Neural crest cell (in vitro differentiated cells): ENCODE data around the gene SAP30BP. TPM values are rescaled to one million over a fixed set of nuclear protein-coding genes. Genes with fewer than 3 reads are reported as not detected.

Experiments
- DNase-seq: peaks from one replicate; pipeline ENCODE4 v3.0.0; 2021; ENCODE audit warnings: low read depth, mixed read lengths, low spot score
- H3K27ac Mint-ChIP-seq: one replicate; pipeline ENCODE4 v1.8.0; 2021; ENCODE audit warnings: mild to moderate bottlenecking, mixed read lengths; ENCODE audit not compliant: unreplicated experiment
- H3K27me3 Mint-ChIP-seq: 2 replicates; pipeline ENCODE4 v1.8.0; 2021; ENCODE audit warnings: low read depth, mild to moderate bottlenecking, mixed read lengths
- H3K36me3 Mint-ChIP-seq: 2 replicates; pipeline ENCODE4 v1.8.0; 2021; ENCODE audit warnings: low read depth, mild to moderate bottlenecking, mixed read lengths
- H3K4me1 Mint-ChIP-seq: 2 replicates; pipeline ENCODE4 v1.8.0; 2021; ENCODE audit warnings: mixed read lengths
- H3K4me3 Mint-ChIP-seq: one replicate; pipeline ENCODE4 v1.8.0; 2021; ENCODE audit warnings: mild to moderate bottlenecking, mixed read lengths
- H3K9me3 Mint-ChIP-seq: 2 replicates; pipeline ENCODE4 v1.8.0; 2021; ENCODE audit warnings: mixed read lengths
- total RNA-seq: library from RNA; stranded (reverse); gene quantifications from 2 replicates; pipeline ENCODE4 v1.2.1, GENCODE V29; 2021
- TF ChIP-seq, protein P1 (sequence below): fragments of 200-600 bp; sonication (generic); conservative IDR thresholded peaks from 2 replicates; pipeline ENCODE4 v1.5.0; 2021; ENCODE audit warnings: antibody characterized with exemption, mild to moderate bottlenecking

SAP30BP gene
- total RNA-seq, 1 donor from 2014 or later, result 113 TPM

DNA sequence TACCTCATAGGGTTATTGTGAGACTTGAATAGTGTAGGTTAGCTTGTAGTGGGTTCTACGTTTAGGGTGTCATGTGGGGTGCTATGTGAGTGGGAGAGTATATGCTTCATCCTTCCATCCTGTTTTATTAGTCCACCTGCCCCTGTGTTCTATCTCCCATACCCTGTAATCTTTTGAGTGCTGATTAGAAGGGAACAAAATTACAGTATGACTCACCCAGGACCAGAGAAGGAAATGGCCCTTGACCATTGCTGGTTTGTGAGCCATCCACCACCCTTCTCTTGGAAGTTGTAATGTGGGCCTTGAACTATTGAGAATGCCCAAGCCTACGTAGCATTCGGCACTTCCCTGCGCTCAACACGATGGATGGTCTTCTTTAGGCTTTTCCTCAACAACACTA is 17.1 kb downstream of the SAP30BP start:
- DNase-seq, result no peak
- no peaks in the 10 kb centered on the region for H3K36me3 Mint-ChIP-seq

DNA sequence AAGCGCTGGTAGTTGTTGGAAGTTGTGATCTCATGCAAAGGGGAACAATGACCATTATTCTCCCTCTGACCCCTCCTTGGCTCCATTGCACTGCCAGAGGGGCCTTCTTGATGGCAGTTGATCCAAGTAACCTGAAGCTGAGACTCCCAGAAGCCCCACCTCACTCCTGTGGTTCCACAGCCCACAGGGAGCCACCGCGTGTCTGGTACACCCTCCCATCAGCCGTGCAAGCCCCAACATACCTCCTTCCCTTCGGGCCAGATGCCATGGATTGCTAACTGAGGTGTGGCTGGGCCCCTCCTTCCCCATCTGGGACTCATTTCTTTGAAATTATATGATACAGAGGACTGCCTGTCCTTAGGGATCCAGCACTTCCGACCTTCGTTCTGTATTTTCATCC is 17.8 kb downstream of the SAP30BP start:
- Mint-ChIP-seq H3K27me3 (no peaks in the 10 kb centered on the region), H3K36me3 (no peaks in the 10 kb centered on the region), H3K9me3 (no peaks in the 10 kb centered on the region), H3K4me1 (peaks cover 32% of the 10 kb centered on the region), H3K4me3 (no peak overlapping the region), H3K27ac (peak overlapping the region; percentile 43)
- TF ChIP-seq, protein P1, sequence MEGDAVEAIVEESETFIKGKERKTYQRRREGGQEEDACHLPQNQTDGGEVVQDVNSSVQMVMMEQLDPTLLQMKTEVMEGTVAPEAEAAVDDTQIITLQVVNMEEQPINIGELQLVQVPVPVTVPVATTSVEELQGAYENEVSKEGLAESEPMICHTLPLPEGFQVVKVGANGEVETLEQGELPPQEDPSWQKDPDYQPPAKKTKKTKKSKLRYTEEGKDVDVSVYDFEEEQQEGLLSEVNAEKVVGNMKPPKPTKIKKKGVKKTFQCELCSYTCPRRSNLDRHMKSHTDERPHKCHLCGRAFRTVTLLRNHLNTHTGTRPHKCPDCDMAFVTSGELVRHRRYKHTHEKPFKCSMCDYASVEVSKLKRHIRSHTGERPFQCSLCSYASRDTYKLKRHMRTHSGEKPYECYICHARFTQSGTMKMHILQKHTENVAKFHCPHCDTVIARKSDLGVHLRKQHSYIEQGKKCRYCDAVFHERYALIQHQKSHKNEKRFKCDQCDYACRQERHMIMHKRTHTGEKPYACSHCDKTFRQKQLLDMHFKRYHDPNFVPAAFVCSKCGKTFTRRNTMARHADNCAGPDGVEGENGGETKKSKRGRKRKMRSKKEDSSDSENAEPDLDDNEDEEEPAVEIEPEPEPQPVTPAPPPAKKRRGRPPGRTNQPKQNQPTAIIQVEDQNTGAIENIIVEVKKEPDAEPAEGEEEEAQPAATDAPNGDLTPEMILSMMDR, result no peak
- DNase-seq, result no peak

More for the DNA sequence above, 17.1 kb downstream of the SAP30BP start:
- no peaks in the 10 kb centered on the region for H3K9me3 Mint-ChIP-seq
- H3K27ac Mint-ChIP-seq, result peak overlapping the region; percentile 43
- no peaks in the 10 kb centered on the region for H3K27me3 Mint-ChIP-seq
- no peak overlapping the region for H3K4me3 Mint-ChIP-seq
- H3K4me1 Mint-ChIP-seq, result peaks cover 26% of the 10 kb centered on the region
- TF ChIP-seq, protein P1, result no peak

DNA sequence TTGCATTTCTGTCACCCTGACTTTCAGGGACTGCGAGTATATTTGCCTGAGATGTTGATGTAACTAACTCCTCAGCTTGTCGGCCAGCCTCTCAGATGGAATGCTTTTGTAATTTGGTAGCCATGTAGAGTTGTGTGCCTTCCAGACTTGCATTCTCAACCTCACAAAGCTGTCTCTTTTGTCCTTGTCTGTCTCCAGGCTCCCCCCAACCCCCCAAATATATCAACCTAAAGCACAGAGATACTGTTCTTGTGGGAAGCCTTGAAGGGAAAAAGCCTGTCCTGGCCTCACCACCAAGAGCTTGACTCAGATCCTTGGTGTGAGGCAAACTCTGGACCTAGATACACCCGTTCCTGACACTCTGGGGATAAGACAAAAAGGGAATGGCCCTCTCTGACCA is 18.4 kb downstream of the SAP30BP start:
- no peak for DNase-seq
- no peak overlapping the region for H3K4me3 Mint-ChIP-seq
- H3K27ac Mint-ChIP-seq, result peak overlapping the region; percentile 29
- no peaks in the 10 kb centered on the region for H3K9me3 Mint-ChIP-seq
- peaks cover 32% of the 10 kb centered on the region for H3K4me1 Mint-ChIP-seq
- no peaks in the 10 kb centered on the region for H3K36me3 Mint-ChIP-seq
- H3K27me3 Mint-ChIP-seq, result no peaks in the 10 kb centered on the region
- TF ChIP-seq, protein P1, result no peak

DNA sequence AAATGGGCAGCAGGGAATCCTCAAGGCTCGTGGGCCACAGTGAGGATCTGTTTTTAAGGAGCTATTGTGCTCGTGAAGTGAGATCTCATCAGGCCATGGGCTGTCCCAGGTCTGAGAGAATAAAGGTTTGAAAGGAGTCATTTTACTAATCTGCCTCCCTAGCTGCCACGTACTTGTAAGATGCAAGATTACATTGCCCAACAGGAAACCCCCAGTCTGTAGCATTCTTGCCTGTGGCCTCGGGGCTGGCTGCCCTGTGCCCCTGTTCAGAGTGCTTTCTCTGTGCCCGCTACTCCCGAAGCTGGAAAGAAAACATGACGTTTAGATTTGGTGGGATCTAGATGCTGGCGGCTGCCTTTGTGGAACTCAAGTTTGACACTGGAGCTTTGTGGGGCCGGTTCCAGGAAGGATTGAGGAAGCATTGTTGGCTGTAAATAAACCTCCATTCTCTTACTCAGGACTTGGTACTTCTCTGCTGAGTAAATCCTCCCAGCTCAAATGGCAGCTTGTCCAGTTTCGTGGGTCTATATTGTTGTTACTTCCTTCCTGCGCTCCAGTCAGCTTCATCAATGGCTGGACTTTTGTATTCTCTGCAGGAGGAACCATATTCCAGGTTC is 21.2 kb downstream of the SAP30BP start:
- H3K4me1 Mint-ChIP-seq, result peaks cover 45% of the 10 kb centered on the region
- DNase-seq, result no peak
- H3K36me3 Mint-ChIP-seq, result no peaks in the 10 kb centered on the region
- no peaks in the 10 kb centered on the region for H3K27me3 Mint-ChIP-seq
- peak overlapping the region; percentile 83 for H3K27ac Mint-ChIP-seq
- H3K9me3 Mint-ChIP-seq, result no peaks in the 10 kb centered on the region
- TF ChIP-seq, protein P1, result no peak
- H3K4me3 Mint-ChIP-seq, result peak overlapping the region; percentile 43

DNA sequence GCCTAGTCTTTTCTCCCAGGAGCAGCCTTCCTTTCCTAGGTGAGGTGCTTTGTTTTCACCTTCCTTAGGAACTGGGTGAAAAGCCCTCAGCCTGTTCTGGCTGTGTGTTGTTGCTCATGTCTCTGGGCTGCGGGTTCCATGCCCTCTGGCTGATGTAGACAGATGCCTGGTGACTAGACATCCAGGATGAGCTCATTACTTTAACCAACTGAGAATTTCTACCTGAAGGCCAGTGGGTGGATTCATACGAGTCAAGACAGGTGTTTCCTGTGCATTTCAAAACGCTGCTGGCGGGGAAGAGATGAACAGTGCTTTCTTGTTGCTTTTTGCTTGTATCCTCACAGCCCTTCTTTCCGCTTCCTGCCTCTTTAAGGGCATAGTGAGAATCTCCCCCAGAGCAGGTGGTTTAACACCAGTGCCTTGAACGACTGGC is 22.3 kb downstream of the SAP30BP start:
- Mint-ChIP-seq H3K27ac (peak overlapping the region; percentile 43), H3K36me3 (no peaks in the 10 kb centered on the region), H3K4me3 (no peak overlapping the region), H3K27me3 (no peaks in the 10 kb centered on the region), H3K4me1 (peaks cover 52% of the 10 kb centered on the region), H3K9me3 (no peaks in the 10 kb centered on the region)
- TF ChIP-seq, protein P1, result no peak
- DNase-seq, result no peak
